Activated naive CD4-positive, alpha-beta T cell treated with anti-CD3 and anti-CD28 coated beads, Interleukin-2, amount 50 U/mL, for 24 hours (primary cell): ENCODE data around the gene GPC5.
"Not testable (repeated sequence)": the region's sequence is repeated elsewhere in the genome, so short reads cannot be mapped to it uniquely, and the experiment has no call there.

Experiments used
- H3K27ac Mint-ChIP-seq: one replicate; pipeline ENCODE4 v1.8.0; 2021; ENCODE audit warnings: mild to moderate bottlenecking, mixed read lengths
- H3K27me3 Mint-ChIP-seq: one replicate; pipeline ENCODE4 v1.8.0; 2021; ENCODE audit warnings: mixed read lengths
- H3K36me3 Mint-ChIP-seq: one replicate; pipeline ENCODE4 v1.8.0; 2021; ENCODE audit warnings: mixed read lengths
- H3K4me1 Mint-ChIP-seq: one replicate; pipeline ENCODE4 v1.8.0; 2021; ENCODE audit warnings: mixed read lengths
- H3K4me3 Mint-ChIP-seq: one replicate; pipeline ENCODE4 v1.8.0; 2021; ENCODE audit warnings: mild to moderate bottlenecking, mixed read lengths
- H3K9me3 Mint-ChIP-seq: one replicate; pipeline ENCODE4 v1.8.0; 2021; ENCODE audit warnings: mixed read lengths

Gene GPC5

DNA sequence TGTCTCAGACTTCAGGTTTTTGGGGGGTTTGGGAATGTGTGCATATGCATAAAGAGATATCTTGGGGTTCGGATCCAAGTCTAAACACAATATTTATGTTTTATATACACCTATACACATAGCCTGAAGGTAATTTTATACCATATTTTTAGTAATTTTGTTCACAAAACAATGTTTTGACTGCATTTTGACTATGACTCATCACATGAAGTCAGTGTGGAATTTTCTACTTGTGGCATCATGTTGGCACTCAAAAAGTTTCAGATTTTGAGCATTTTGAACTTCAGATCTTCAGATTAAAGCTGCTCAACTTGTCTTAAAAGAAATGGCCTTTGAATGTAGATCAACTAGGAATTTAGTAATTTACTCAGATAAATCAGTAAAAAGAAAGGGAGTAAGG is 1115.3 kb downstream of the GPC5 start:
- H3K27me3 Mint-ChIP-seq = no peaks in the 10 kb centered on the region
- peaks cover 3% of the 10 kb centered on the region for H3K9me3 Mint-ChIP-seq
- no peak overlapping the region for H3K27ac Mint-ChIP-seq
- no peaks in the 10 kb centered on the region for H3K4me1 Mint-ChIP-seq
- no peaks in the 10 kb centered on the region for H3K36me3 Mint-ChIP-seq
- H3K4me3 Mint-ChIP-seq = no peak overlapping the region

DNA sequence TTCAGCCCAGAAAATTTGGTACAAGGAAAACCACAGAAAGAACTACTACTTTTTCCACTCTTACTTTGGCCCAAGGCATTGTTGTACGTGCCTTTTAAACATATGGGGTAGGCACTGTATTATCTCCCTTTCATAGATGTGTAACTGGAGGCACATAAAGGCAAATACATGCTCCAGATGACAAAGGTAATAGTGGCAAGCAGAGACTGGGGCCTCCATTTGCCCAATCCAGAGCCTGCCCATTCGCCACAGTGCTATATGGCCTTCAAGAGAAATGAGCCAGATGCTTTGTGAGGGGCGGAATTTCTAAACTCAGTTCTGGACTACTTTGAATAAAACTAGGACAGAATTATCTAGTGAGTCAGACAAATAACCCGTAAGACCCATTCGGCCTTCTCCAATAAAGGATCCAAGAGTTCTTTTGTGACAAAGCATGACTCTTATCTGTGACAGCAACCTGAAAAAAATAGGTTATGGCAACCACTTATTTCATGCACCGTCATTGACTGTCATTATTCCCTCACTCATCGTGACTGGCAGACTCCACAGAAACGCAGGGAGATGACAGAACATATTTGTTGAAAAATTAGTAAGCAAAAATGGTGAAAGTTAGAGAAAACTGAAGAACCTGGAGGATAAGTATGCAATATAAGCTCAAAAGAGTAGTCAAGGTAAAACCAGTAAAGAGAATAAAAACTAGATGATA is 1116.2 kb downstream of the GPC5 start:
- H3K27me3 Mint-ChIP-seq = no peaks in the 10 kb centered on the region
- peaks cover 3% of the 10 kb centered on the region for H3K9me3 Mint-ChIP-seq
- H3K36me3 Mint-ChIP-seq = no peaks in the 10 kb centered on the region
- H3K4me3 Mint-ChIP-seq = no peak overlapping the region
- no peaks in the 10 kb centered on the region for H3K4me1 Mint-ChIP-seq
- no peak overlapping the region for H3K27ac Mint-ChIP-seq

- H3K4me1 Mint-ChIP-seq, H3K27me3 Mint-ChIP-seq, H3K27ac Mint-ChIP-seq, H3K9me3 Mint-ChIP-seq, H3K4me3 Mint-ChIP-seq, H3K36me3 Mint-ChIP-seq: not testable (repeated sequence)
Observed at GRCh38 chr13:92516878-92517277, 1118.5 kb downstream of the GPC5 start.

- H3K9me3 Mint-ChIP-seq, H3K4me1 Mint-ChIP-seq: not testable (repeated sequence)
Observed at GRCh38 chr13:92518622-92519021, 1120.2 kb downstream of the GPC5 start.

GRCh38 chr13:92530364-92530763 is 1131.9 kb downstream of the GPC5 start:
- H3K27me3 Mint-ChIP-seq = no peaks in the 10 kb centered on the region
- no peaks in the 10 kb centered on the region for H3K9me3 Mint-ChIP-seq
- H3K4me1 Mint-ChIP-seq = no peaks in the 10 kb centered on the region
- no peak overlapping the region for H3K27ac Mint-ChIP-seq
- H3K4me3 Mint-ChIP-seq = no peak overlapping the region
- H3K36me3 Mint-ChIP-seq = no peaks in the 10 kb centered on the region

More at GRCh38 chr13:92518622-92519021, 1120.2 kb downstream of the GPC5 start:
- not testable (repeated sequence) for H3K4me3 Mint-ChIP-seq, H3K27me3 Mint-ChIP-seq, H3K27ac Mint-ChIP-seq, H3K36me3 Mint-ChIP-seq

DNA sequence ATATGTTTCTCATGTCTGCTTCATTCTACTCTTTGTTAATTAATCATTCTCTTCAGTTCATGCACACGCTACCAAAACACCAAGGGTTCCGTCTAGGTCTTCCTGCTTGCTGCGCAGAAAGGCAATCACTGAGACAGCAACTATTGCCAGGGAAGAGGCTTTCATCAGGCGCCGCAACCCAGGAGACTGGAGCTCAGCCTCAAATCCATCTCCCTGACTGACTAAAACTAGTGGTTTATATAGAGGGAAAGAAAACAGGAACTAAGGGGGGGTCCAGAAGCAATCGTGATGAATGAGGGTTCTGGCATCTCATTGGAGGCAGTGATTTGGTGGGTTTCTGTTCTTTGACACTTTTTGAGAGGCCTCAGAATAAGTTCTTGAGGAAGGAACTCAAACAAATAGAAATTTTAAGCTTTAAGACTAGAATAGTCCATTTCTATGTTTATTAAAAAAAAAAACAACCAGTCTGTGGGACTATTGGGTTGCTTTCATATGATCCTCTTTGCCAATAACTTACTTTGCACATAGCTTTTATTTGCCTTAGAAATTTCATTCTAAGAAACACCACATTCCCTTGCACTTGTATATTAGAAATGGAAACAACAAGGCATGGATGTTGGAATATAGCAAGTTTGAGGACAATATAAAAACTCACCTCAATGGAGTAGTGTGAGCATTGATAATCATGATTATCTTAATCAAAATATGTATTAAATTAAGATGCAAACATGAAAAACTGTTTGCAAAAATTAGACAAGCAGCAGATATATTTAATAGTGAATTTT is 1137.0 kb downstream of the GPC5 start:
- no peak overlapping the region for H3K27ac Mint-ChIP-seq
- no peaks in the 10 kb centered on the region for H3K27me3 Mint-ChIP-seq
- H3K4me1 Mint-ChIP-seq = no peaks in the 10 kb centered on the region
- H3K36me3 Mint-ChIP-seq = no peaks in the 10 kb centered on the region
- no peaks in the 10 kb centered on the region for H3K9me3 Mint-ChIP-seq
- no peak overlapping the region for H3K4me3 Mint-ChIP-seq

- Mint-ChIP-seq H3K27me3 (no peaks in the 10 kb centered on the region), H3K4me1 (no peaks in the 10 kb centered on the region), H3K36me3 (no peaks in the 10 kb centered on the region), H3K27ac (no peak overlapping the region), H3K4me3 (no peak overlapping the region), H3K9me3 (no peaks in the 10 kb centered on the region)
Observed at GRCh38 chr13:92537471-92537870, 1139.0 kb downstream of the GPC5 start.

GRCh38 chr13:92538164-92538563 is 1139.7 kb downstream of the GPC5 start:
- no peaks in the 10 kb centered on the region for H3K27me3 Mint-ChIP-seq
- no peak overlapping the region for H3K27ac Mint-ChIP-seq
- H3K36me3 Mint-ChIP-seq = no peaks in the 10 kb centered on the region
- no peak overlapping the region for H3K4me3 Mint-ChIP-seq
- H3K4me1 Mint-ChIP-seq = no peaks in the 10 kb centered on the region
- no peaks in the 10 kb centered on the region for H3K9me3 Mint-ChIP-seq

DNA sequence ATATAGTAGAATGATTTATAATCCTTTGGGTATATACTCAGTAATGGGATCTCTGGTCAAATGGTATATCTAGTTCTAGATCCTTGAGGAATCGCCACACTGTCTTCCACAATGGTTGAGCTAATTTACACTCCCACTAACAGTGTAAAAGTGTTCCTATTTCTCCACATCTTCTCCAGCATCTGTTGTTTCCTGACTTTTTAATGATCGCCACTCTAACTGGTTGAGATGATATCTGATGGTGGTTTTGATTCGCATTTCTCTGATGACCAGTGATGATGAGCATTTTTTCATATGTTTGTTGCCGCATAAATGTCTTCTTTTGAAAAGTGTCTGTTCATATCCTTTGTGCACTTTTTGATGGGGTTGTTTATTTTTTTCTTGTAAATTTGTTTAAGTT is 1140.7 kb downstream of the GPC5 start:
- not testable (repeated sequence) for H3K9me3 Mint-ChIP-seq, H3K27ac Mint-ChIP-seq, H3K4me3 Mint-ChIP-seq, H3K4me1 Mint-ChIP-seq, H3K36me3 Mint-ChIP-seq, H3K27me3 Mint-ChIP-seq

DNA sequence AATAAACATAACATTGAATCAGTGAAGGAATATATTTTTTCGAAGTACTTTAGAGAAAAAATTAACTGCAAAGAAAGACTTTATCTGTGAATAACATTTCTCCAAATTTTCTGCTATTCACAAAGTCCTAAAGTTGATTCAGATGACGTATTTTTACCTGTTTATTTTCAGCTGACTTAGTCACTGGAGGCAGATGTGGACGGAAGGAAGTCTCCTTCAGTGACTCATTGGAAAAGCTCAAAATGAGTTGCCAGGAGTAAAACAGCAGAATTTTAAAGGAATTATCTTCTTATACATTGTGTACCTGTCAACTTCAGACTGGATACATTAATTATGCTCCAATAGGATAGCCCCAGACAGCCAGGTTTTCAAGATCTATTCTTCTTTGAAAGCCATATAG is 1148.8 kb downstream of the GPC5 start:
- Mint-ChIP-seq H3K27ac (no peak overlapping the region), H3K36me3 (no peaks in the 10 kb centered on the region), H3K27me3 (no peaks in the 10 kb centered on the region), H3K4me3 (no peak overlapping the region), H3K4me1 (no peaks in the 10 kb centered on the region), H3K9me3 (no peaks in the 10 kb centered on the region)

GRCh38 chr13:92549276-92549675 is 1150.9 kb downstream of the GPC5 start:
- Mint-ChIP-seq H3K36me3 (no peaks in the 10 kb centered on the region), H3K27me3 (no peaks in the 10 kb centered on the region), H3K4me1 (no peaks in the 10 kb centered on the region), H3K27ac (no peak overlapping the region), H3K4me3 (no peak overlapping the region), H3K9me3 (no peaks in the 10 kb centered on the region)

DNA sequence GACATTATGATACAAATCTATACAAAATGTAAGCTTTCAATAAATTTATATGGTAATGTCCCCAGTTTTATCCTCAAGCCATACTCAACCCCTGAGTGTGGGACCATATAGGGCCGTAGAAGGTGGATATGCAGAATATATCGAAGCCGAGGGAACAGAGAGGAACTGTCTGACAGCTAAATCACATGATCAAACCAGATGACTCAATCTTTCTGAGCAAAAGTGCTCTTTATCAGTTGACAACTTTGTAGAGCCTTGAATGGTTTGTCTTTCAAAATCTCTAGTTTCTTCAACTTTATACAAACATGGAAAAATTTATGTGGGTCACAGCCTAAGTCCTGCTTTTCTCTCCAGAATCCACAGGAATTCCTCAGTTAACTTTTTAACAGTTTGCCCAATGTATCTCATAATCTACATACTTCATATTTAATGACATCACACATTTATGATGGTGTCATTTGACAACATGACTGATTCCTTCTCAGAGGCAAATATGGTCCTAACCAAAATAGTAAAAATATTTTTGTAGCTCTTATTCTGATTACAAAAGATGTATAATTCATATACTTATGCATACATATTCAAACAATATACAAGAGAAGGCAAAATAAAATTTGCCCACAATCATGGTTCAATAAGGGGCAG is 1155.2 kb downstream of the GPC5 start:
- Mint-ChIP-seq H3K36me3 (no peaks in the 10 kb centered on the region), H3K4me3 (no peak overlapping the region), H3K27me3 (no peaks in the 10 kb centered on the region), H3K9me3 (no peaks in the 10 kb centered on the region), H3K27ac (no peak overlapping the region), H3K4me1 (no peaks in the 10 kb centered on the region)

GRCh38 chr13:92560883-92561282 is 1162.5 kb downstream of the GPC5 start:
- Mint-ChIP-seq H3K4me1 (no peaks in the 10 kb centered on the region), H3K36me3 (no peaks in the 10 kb centered on the region), H3K27ac (no peak overlapping the region), H3K4me3 (no peak overlapping the region), H3K9me3 (no peaks in the 10 kb centered on the region), H3K27me3 (no peaks in the 10 kb centered on the region)

- Mint-ChIP-seq H3K9me3 (no peaks in the 10 kb centered on the region), H3K27me3 (no peaks in the 10 kb centered on the region), H3K27ac (no peak overlapping the region), H3K4me1 (no peaks in the 10 kb centered on the region), H3K4me3 (no peak overlapping the region), H3K36me3 (no peaks in the 10 kb centered on the region)
Observed at GRCh38 chr13:92564942-92565341, 1166.5 kb downstream of the GPC5 start.

GRCh38 chr13:92566767-92567166 is 1168.3 kb downstream of the GPC5 start:
- no peak overlapping the region for H3K4me3 Mint-ChIP-seq
- H3K4me1 Mint-ChIP-seq = no peaks in the 10 kb centered on the region
- H3K27ac Mint-ChIP-seq = no peak overlapping the region
- no peaks in the 10 kb centered on the region for H3K27me3 Mint-ChIP-seq
- H3K9me3 Mint-ChIP-seq = no peaks in the 10 kb centered on the region
- H3K36me3 Mint-ChIP-seq = no peaks in the 10 kb centered on the region

GRCh38 chr13:92572190-92572589 is 1173.8 kb downstream of the GPC5 start:
- Mint-ChIP-seq H3K27ac (no peak overlapping the region), H3K27me3 (no peaks in the 10 kb centered on the region), H3K4me1 (no peaks in the 10 kb centered on the region), H3K9me3 (no peaks in the 10 kb centered on the region), H3K4me3 (no peak overlapping the region), H3K36me3 (no peaks in the 10 kb centered on the region)
